Measurements from ENCODE around the gene TRIP6.

DNA sequence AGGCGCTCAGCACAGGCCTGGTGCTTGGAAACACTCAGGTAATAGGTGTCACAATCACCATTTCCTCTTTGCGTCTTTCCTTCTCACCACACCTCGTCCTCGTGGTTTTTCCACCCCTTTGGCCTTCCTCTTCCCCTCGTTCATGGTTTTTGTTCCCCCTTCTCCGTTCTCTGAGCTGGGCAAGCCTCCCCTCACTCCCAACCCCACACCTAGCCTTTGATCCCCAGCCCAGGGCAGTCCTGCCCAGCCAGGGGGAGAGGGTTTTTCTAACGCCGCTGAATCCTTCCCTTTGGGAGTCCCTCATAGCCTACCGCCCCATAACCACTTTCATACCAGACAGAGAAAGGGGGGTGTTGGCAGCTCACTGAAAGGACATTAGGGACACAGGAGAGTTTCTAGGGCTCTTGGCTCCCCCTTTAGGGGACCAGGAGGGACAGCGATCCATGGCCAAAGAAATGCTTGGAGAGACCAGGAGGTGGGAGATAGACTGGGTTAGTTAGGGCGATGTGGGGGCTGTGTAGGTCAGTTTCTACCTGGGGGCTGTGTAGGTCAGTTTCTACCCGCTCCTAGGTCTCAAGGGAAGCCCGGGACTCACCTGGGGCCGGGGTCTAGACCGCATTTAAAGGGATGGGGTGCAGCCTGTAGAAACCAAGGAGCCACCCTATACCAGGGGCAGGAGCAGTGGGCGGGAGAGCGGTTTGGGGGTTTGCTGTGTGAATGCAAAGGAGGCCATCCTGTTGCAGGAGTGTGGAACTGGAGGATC lies 41.3 kb upstream of the TRIP6 start:
- no peak for TF ChIP-seq ARNT (IDR thresholded peaks at IDR 0.05)
- no peak for TF ChIP-seq ZNF384 (IDR thresholded peaks at IDR 0.05)
- TF ChIP-seq FOXM1 (IDR thresholded peaks at IDR 0.05; ENCODE audit: borderline replicate concordance) = no peak
- no peak for TF ChIP-seq TARDBP (IDR thresholded peaks at IDR 0.05)
- TF ChIP-seq SUZ12 (IDR thresholded peaks at IDR 0.05) = no peak
- no peak for TF ChIP-seq HDGF (IDR thresholded peaks at IDR 0.05; ENCODE audit: borderline replicate concordance)
- no peak for TF ChIP-seq BHLHE40 (IDR thresholded peaks at IDR 0.05; ENCODE audit: borderline replicate concordance)

All from HEK293T (cell line).